Muscle of arm (tissue), 12 donors: ENCODE results near the gene ZNF627. TPM values are rescaled to one million over a fixed set of nuclear protein-coding genes. Genes with fewer than 3 reads are reported as not detected.
A peak's percentile ranks its signal among the peaks of the same experiment; 100 is the strongest.
"Not testable (repeated sequence)": the region's sequence is repeated elsewhere in the genome, so short reads cannot be mapped to it uniquely, and the experiment has no call there.

Source experiments
- DNase-seq: peaks from one replicate; pipeline ENCODE4 v3.0.0-alpha.2; 2013
- polyA plus RNA-seq, 12 donors: library from polyadenylated mRNA; unstranded; fragments of 120-200 nt; gene quantifications; one replicate each; pipeline ENCODE4 v1.2.1, GENCODE V29; 2013; ENCODE audit not compliant: insufficient read length in 12 of 12

The ZNF627 gene
- polyA plus RNA-seq, 12 donors: 5.1 to 18.6 (median 15.7) TPM; not detected in 1

DNA sequence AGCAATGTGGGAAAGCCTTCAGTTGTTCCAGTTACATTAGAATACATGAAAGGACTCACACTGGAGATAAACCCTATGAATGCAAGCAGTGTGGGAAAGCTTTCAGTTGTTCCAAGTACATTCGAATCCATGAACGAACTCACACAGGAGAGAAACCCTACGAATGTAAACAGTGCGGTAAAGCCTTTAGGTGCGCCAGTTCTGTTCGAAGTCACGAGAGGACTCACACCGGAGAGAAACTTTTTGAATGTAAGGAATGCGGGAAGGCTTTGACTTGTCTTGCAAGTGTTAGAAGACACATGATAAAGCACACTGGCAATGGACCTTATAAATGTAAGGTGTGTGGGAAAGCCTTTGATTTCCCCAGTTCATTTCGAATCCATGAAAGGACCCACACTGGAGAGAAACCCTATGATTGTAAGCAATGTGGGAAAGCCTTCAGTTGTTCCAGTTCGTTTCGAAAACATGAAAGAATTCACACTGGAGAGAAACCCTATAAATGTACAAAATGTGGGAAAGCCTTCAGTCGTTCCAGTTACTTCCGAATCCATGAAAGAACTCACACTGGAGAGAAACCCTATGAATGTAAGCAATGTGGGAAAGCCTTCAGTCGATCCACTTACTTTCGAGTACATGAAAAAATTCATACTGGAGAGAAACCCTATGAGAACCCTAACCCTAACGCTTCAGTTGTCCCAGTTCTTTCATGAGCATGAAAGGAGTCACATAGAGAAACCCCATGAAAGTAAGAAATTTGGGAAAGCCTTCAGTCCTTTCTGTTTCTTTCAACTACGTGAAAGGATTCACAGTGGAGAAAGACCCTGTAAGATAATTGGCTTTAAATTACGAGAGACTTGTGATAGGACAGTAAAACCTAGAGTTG lies 20.1 kb downstream of the ZNF627 start:
- DNase-seq: no peak

DNA sequence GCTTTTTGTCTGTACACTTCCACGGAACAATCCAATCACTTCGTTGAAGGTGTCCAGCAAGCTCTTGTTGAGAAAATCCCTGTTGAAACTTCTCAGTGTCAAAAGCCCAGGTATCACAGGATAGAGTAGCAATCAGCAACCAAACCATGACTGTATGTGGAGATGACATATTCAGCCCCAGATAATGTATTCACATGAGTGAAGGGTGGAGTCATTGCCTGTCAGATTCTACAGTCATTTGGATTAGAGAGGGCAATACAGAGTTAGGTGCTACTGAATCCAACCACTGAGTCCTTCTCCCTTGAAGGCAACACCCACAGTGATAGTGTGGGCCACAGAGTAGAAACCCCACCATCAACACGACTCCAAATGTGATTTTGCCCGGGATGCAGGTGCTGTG lies 23.3 kb downstream of the ZNF627 start:
- no peak for DNase-seq

DNA sequence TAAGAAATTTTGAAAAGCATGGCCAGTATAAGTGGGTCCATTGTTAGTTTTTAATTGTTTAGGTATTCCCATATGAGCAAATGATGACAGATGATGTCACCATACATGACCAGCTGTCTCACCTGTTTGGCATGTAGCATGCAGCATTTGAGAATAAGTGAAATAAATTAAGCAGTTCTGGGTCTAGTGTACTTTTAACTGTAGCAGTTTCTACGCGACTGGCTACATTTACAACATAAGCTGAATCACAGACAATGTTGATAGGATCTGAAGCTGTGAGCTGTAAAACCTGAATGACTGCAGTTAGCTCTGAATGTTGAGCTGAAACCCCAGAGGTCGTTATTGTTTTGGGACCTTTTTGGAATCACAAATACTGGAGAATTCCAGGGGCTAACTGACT lies 25.1 kb downstream of the ZNF627 start:
- not testable (repeated sequence) for DNase-seq

DNA sequence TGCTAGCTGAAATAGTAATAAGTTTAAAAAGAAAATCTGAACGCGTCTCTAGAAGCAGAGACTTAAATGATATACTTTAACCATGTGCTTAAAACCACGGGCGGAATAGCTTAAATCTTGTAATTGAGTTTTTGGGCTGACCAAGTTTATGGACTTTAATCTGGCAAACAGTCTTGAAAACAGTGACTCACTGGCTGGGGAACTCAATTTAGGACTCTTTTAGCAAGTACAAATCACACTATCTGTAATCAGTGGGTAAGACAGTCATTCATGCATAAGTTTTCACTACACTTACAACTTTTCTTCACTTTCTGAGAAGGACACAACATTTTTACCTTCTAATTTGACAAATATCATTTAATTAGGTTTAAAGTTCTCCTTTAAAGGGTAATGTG lies 26.8 kb downstream of the ZNF627 start:
- no peak for DNase-seq

DNA sequence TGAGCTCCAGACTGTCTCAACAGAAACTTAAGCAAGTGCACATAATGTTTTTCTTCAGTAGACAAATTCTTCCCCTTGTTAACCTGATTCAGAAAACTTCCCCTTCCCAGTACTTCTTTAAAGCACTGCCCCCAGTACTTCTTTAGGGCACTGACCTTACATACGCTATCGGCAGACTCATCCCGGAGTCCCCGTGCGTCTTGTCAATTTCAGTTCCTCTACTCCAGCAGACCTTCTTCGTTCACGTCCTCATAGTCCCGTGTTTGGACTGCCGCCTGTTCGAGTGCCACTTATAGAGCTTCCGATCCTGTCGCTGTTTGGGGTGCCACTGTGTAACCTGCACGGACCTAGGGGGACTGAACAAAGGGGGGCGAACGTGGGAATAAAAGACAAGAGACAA lies 29.0 kb downstream of the ZNF627 start:
- DNase-seq: no peak

DNA sequence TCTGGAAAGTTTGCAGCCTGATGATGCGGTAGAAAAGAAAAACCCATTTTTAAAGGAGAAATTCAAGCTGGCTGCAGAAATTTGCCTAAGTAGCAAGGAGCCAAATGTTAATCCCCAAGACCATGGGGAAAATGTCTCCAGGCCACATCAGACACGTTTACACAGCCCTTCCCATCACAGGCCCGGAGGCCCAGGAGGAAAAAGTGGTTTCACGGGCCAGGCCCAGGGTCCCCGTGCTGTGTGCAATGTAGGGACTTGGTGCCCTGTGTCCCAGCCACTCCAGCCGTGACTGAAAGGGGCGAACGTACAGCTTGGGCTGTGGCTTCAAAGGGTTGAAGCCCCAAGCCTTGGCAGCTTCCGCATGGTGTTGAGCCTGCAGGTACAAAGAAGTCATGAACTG lies 35.9 kb downstream of the ZNF627 start:
- no peak for DNase-seq

DNA sequence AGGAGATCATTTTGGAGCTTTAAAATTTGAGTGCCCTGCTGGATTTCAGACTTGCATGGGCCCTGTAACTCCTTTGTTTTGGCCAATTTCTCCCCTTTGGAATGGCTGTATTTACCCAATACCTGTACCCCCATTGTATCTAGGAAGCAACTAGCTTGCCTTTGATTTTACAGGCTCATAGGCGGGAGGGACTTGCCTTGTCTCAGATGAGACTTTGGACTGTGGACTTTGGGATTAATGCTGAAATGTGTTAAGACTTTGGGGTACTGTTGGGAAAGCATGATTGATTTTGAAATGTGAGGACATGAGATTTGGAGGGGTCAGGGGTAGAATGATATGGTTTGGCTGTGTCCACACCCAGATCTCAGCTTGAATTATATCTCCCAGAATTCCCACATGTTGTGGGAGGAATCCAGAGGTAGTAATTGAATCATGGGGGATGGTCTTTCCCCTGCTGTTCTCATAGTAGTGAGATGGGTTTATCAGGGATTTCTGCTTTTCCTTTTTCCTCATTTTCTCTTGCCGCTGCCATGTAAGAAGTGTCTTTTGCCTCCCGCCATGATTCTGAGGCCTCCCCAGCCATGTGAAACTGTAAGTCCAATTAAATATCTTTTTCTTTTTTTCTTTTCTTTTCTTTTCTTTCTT lies 36.9 kb downstream of the ZNF627 start:
- DNase-seq: not testable (repeated sequence)

DNA sequence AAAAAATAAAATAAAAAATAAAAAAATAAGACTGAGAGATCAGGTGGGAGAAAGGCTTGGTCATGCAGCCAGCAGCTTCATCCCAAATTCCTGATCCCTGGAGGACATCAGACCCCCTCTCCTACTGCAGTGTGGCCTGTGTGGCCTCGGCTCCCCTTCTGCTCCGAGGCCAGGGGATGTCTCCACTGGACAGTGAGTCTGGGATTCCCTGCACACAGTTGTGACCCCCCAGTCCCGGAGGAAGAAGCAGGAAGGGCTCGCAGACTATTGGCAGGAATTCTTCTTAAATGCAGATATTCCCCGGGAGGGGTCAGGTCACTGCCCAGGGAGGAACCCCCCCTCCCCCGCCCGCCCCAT lies 41.9 kb downstream of the ZNF627 start:
- no peak for DNase-seq

DNA sequence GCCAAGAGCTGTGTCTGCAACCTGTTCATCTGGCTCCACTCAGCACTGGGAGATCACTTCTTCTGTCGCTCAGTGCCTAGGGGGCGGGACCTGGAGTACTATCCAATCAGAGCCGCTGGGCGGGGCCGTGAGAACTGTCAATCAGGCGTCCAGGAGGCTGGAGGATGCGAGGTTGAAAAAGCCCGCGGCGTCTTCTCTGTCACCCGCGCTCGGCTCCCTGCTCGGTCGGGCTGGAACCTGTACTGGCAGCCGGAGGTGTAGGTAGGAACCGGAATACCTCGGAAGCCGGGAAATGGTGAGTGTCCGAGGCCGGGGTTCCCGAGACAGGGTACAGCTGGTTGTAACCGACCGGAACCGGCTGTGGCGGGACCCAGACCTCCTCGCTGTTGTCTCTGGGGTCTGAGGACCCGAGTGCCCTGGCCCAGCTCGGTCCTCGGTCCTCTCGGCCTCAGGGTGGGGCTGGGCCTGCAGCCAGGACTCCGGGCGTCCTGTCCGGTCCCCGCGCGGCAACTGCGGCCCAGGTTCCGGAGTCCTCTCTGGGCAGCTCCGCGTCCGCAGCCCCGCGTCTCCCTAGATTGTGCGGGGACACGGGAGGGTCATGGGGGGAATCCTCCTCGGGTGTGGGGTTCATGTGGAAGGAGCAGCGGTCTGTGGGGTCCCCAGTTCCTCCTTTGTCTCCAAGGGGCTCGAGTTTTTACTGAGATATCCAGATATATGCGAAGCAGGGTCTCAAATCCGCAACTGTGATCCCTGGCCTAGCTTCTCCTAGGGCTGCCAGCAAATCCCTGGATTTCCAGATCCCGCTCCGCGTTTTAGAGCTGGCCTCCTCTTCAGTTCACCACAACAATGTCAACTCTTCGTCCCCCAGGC lies 42.6 kb downstream of the ZNF627 start:
- DNase-seq: peak; percentile 93

DNA sequence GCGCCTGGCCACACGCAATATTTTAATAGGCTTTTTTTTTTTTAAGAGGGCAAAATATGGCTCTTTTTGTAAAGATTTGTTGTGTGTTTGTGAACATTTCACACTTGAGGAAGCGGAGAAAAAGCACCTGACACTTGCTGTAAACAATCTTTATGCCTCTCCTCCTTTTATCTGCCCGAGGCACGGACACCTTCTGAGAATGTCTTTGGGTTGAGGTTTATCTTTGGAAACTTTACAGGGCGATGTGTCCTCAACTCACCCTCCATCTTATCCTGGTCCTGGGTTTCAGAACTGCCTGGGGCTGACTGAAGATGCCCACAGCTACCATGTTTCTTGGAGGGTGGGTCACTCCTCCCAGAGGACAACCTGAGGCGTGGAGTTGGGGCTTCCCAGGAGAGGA lies 44.0 kb downstream of the ZNF627 start:
- DNase-seq: no peak

DNA sequence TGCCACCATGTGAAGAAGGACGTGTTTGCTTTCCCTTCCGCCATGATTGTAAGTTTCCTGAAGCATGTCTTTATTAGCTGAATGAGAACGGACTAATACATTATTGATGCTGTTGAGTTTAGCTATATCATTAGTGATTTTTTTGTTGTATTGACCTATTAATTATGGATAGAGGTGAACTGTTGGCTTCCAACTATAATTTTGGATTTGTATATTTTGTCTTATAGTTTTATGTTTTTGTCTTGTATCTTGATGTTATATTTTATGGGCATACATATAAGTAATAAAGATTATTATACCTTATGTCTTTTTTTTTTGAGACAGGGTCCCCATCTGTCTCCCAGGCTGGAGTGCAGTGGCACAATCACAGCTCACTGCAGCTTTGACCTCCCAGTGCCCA lies 45.6 kb downstream of the ZNF627 start:
- no peak for DNase-seq

DNA sequence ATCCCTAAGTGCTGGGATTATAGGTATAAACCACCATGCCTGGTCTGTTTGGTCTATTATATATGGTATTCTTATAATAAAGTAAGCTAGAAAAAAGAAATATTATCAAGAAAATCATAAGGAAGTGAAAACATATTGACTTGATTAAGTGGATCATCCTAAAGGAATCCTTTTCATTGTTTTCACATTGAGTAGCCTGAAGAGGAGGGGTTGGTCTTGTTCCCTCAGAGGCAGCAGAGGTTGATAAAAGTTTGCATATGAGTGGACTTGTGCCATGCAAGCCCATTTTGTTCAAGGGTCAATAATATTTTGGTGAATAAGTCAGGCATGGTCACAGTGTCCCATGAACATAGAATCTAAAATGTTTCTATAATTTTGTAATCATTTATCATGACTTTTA lies 52.7 kb downstream of the ZNF627 start:
- DNase-seq: no peak

DNA sequence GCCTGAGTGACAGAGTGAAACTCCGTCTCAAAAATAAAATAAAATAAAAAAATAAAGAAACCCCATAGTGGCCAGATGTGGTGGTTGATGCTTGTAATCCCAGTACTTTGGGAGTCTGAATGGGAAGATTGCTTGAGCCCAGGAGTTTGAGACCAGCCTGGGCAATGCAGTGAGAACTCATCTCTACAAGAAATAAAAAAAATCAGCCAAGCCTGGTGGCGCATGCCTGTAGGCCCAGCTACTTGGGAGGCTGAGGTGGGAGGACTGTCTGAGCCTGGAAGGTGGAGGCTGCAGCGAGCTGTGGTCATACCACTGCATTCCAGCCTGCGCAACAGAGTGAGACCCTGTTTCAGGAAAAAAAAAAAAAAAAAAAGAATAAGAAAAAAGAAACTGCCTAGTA lies 53.8 kb downstream of the ZNF627 start:
- DNase-seq: no peak

DNA sequence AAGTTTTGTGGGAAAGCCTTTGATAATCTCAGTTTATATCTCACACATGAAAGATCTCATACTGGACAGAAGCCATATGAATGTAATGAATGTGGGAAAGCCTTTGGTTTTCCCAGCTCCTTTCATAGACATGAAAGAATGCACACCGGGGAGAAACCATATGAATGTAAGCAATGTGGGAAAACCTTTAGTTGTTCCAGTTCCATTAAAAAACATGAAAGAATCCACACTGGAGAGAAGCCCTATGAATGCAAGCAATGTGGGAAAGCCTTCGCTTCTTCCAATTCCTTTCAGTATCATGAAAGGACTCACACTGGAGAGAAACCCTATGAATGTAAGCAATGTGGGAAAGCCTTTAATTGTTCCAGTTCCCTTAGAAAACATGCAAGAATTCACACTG lies 54.8 kb downstream of the ZNF627 start:
- DNase-seq: no peak

DNA sequence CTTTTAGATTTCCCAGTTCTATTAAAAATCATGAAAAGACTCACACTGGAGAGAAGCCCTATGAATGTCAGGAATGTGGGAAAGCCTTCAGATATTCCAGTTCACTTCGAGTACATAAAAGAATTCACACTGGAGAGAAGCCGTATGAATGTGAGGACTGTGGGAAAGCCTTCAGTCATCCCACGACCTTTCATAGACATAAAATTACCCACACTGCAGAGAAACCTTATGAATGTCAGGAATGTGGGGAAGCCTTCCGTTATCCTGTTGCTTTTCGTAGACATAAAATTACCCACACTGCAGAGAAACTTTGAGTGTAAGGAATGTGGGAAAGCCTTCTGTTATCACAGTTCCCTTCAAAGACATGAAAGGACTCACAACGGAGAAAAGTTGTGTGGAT lies 55.2 kb downstream of the ZNF627 start:
- no peak for DNase-seq

DNA sequence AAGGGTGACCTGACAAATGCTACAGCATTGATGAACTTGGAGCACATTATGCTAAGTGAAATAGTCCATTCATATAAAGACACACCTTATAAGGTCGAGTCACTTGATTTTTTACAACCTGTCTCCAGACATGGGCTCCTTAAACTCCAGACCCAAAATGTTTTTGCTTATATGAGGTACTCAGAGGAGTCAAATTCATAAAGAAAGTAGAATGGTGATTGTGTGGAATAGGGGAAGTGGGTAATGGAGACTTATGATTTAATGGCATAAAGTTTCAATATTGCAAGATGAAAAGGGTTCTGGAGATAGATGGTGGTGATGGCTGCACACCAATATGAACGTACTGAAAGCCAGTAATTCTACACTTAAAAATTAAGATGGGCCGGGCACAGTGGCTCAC lies 59.3 kb downstream of the ZNF627 start:
- DNase-seq: no peak

DNA sequence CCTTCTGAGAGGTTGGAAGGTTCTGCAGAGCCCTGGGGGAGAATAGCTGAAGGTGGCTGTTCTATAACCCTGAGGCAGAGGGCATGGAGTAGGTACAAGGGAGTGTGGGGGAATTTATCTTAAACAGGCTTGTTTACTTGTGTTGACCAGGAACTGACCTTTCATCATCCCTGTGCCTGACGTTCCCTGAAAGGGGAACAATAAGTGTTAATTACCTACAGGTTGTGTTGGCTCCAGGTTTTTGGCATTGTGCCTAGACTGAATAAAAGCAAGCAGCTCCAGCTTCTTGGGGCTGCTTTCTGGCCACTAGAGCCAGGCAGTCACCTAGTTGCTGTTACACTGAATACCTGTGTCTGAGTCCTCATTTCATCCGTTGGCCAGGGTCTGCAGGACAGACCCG lies 60.0 kb downstream of the ZNF627 start:
- no peak for DNase-seq

DNA sequence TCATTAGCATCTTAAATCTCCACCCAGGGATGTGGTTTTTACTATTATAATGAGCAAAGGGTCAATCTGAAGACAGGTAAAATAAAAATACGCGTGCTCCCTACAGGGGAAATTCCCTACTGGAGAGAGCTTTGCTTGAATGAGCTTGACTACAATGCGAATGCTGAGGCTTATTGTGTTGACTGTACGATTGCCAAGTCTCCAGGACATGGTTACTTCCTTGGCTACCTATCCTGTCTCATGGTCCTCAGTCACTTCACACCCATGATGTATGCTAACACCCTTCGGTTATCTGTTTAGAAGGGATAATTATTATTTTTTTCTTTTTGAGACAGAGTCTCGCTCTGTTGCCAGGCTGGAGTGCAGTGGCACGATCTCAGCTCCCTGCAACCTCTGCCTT lies 61.7 kb downstream of the ZNF627 start:
- no peak for DNase-seq

DNA sequence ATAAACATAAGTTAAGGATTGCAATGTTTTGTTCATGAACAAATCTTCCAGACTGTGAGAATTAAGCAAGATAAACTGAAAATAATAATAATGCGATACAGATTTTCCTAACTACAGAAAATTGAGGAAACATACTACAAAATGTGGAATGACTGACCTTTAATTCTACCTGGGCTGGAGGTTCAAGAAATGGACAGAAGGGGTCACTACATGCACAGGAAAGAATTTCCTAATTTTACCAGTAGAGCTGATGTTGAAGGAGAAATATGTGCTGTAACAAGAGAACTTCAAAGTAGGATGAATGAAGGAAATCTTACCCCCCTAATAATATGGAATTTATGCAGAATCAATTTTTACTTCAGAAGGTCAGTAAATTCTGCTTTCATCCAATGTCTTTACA lies 62.3 kb downstream of the ZNF627 start:
- DNase-seq: no peak

DNA sequence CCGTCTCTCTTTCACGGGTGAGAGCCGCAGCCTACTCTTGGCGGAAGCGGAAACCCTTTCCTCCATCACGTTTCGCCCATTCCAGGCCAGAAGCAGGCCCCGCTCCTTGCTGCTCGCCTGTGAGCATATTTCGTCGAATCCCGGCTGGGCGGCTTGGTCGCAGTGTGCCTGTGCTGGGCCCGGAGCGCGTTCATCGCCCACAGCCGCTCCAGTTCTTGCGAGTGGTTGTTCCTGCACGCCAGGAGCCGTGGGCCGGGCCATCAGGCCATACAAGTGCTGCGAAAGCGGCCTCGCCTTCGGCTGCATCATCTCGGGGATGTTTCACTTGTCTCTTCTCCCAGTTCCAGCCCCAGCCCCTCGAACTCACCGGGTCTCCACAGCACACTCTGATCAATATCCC lies 65.0 kb downstream of the ZNF627 start:
- DNase-seq: no peak

DNA sequence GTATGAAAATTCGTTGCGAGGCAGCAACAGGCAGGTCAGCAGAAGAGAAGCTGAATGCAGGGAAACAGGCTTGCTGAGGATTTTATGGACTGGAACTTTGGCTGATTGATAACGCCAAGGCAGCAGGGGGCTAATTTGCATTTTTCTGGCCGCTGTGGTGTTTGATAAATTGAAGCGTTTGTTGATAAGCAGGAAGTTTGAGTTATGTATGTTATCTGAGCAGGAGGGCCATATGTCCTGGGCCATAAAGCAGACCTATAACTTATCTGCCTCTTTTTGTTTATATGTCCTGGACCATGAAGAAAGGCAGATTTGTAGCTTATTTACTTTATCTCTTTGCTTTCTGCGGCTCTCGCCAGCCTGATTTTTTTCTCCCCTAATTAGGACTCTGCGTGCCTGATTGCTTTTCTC lies 65.9 kb downstream of the ZNF627 start:
- no peak for DNase-seq
